Omental fat pad (tissue), 4 donors: ENCODE results near the gene PTPN12. TPM values are rescaled to one million over a fixed set of nuclear protein-coding genes. Genes with fewer than 3 reads are reported as not detected.

ENCODE experiments used
- ATAC-seq: fragments of 150-250 bp; one replicate; pipeline ENCODE4 v1.9.1; 2016; ENCODE audit warnings: mild to moderate bottlenecking, moderate library complexity; ENCODE audit not compliant: low FRiP score
- DNase-seq: peaks from one replicate; pipeline ENCODE4 v3.0.0-alpha.2; 2019; ENCODE audit warnings: low spot score
- total RNA-seq, 4 donors: library from RNA; depleted of rRNA; stranded (reverse); fragments of >200 nt; gene quantifications; one replicate each; pipeline ENCODE4 v1.1.0, GENCODE V29; 2016
- TF ChIP-seq, protein P1 (sequence below), 3 donors: fragments of 450-650 bp; IDR thresholded peaks; one replicate each; pipeline ENCODE4 v1.5.1; 2016 to 2017; ENCODE audit warnings: antibody characterized with exemption in 3 of 3, mild to moderate bottlenecking in 3 of 3, moderate library complexity in 2 of 3

Gene PTPN12
- total RNA-seq, 4 donors from 2014 or later, result 109 to 219 (median 138) TPM

DNA sequence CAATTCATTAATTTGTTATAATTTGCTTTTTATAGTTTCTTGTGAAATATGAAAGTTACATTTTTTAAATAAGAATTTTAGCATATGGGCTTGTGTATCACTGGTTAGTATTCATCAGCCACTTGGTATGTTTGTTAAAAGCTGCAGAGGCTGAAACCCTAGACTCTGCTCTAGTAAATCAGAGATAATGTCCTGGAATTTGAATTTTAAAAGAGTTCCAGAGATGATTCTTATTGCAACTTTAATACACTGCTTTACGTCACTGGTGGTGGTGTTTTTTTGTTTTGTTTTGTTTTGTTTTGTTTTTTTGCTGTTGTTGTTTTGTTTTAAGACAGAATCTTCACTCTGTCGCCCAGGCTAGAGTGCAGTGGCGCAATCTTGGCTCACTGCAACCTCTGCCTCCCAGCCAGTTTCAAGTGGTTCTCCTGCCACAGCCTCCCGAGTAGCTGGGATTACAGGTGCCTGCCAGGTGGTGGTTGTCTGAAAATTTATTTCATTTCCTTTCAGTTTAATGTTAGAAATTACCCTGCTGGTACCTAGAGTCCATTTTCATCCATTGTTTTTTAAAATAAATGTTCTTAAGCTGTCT lies 43.8 kb downstream of the PTPN12 start:
- TF ChIP-seq, protein P1, sequence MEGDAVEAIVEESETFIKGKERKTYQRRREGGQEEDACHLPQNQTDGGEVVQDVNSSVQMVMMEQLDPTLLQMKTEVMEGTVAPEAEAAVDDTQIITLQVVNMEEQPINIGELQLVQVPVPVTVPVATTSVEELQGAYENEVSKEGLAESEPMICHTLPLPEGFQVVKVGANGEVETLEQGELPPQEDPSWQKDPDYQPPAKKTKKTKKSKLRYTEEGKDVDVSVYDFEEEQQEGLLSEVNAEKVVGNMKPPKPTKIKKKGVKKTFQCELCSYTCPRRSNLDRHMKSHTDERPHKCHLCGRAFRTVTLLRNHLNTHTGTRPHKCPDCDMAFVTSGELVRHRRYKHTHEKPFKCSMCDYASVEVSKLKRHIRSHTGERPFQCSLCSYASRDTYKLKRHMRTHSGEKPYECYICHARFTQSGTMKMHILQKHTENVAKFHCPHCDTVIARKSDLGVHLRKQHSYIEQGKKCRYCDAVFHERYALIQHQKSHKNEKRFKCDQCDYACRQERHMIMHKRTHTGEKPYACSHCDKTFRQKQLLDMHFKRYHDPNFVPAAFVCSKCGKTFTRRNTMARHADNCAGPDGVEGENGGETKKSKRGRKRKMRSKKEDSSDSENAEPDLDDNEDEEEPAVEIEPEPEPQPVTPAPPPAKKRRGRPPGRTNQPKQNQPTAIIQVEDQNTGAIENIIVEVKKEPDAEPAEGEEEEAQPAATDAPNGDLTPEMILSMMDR (IDR thresholded peaks at IDR 0.05), result no peak
- DNase-seq (no peak), ATAC-seq (no peak)

DNA sequence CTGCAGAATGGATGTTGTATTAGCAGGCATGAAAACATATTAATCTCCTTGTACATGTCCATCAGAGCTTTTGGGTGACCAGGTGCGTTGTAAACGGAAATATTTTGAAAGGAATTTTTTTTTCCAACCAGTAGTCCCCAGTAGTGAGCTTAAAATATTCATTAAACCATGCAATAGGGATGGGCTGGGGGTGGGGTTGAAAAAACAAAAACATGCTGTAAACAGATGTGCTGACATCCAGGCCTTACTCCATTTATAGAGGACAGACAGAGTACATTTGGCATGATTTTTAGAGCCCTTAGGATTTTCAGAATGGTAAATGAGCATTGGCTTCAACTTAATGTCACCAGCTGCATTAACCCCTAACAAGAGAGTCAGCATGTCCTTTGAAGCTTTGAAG lies 50.2 kb downstream of the PTPN12 start:
- DNase-seq (no peak), ATAC-seq (no peak)
- TF ChIP-seq, protein P1 (IDR thresholded peaks at IDR 0.05), result no peak

DNA sequence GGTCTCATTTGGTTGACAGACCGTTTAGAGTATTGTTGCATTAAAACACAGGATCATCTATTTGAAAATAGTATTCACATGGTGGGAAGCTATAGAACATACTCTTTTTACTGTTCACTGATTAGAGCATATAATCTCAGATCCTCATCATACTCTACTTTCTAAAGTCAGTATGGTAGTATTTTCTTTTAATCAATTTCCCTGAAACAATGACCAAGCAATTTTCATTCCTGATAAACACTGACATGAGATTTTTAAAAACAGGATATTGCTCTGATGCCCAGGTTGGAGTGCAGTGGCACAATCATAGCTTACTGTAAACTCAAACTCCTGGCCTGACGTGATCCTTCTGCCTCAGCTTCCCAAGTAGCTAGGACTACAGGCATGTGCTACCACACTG lies 63.9 kb downstream of the PTPN12 start:
- no peak for ATAC-seq
- TF ChIP-seq, protein P1 (IDR thresholded peaks at IDR 0.05), result no peak
- no peak for DNase-seq

DNA sequence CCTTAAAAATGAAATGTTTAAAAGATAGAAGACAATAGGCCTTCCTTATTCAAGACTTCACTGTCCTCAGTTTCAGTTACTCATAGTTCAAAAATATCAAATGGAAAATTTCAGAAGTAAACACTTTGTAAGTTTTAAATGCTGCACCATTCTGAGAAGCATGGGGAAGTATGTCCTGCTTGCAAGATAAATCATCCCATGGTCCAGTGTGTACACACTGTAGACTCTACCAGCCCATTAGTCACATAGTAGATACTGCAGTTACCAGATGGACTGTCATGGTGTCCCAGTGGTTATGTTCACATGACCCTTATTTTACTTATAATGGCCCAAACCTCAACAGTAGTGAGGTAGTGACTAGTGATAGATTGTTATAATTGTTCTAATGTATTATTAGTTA lies 69.5 kb downstream of the PTPN12 start:
- ATAC-seq, result no peak
- no peak for DNase-seq
- TF ChIP-seq, protein P1 (IDR thresholded peaks at IDR 0.05), result no peak

DNA sequence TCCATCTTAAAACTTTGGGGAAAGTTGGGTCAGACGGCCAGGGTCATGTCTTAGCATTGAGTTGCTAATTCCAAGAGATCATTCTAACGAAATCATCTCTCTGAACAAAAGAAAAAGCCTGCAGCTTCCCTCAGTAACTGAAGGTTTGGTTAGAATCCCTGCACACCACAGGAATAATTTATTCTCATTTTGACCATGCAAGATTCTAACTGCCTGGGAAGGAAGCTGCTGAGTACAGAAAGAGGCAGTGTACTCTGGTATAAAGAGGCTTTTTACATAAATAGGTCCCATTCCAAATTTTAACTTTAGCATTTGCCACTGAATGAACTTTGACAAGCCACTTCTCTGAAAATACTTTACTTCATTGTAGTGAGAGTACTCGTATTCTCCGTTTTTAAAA lies 82.2 kb downstream of the PTPN12 start:
- DNase-seq (no peak), ATAC-seq (no peak)
- TF ChIP-seq, protein P1 (IDR thresholded peaks at IDR 0.05), result no peak

DNA sequence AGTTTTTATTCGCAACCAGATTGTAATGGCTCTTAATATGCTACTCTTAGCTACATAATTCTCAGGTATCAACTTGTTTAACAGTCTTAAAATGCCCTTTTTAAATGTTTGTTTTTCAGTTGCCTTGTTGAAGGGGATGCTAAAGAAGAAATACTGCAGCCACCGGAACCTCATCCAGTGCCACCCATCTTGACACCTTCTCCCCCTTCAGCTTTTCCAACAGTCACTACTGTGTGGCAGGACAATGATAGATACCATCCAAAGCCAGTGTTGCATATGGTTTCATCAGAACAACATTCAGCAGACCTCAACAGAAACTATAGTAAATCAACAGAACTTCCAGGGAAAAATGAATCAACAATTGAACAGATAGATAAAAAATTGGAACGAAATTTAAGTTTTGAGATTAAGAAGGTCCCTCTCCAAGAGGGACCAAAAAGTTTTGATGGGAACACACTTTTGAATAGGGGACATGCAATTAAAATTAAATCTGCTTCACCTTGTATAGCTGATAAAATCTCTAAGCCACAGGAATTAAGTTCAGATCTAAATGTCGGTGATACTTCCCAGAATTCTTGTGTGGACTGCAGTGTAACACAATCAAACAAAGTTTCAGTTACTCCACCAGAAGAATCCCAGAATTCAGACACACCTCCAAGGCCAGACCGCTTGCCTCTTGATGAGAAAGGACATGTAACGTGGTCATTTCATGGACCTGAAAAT lies 89.7 kb downstream of the PTPN12 start:
- TF ChIP-seq, protein P1 (IDR thresholded peaks at IDR 0.05), result no peak
- ATAC-seq (no peak), DNase-seq (no peak)

DNA sequence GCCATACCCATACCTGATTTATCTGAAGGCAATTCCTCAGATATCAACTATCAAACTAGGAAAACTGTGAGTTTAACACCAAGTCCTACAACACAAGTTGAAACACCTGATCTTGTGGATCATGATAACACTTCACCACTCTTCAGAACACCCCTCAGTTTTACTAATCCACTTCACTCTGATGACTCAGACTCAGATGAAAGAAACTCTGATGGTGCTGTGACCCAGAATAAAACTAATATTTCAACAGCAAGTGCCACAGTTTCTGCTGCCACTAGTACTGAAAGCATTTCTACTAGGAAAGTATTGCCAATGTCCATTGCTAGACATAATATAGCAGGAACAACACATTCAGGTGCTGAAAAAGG lies 90.2 kb downstream of the PTPN12 start:
- TF ChIP-seq, protein P1 (IDR thresholded peaks at IDR 0.05), result no peak
- no peak for ATAC-seq

More for the DNA sequence above, 90.2 kb downstream of the PTPN12 start:
- DNase-seq, result no peak
